PC-9 (cell line): Measurements from ENCODE around the gene CEP350. TPM values are rescaled to one million over a fixed set of nuclear protein-coding genes. Genes with fewer than 3 reads are reported as not detected.

ENCODE experiments used
- BruUV-seq: library from RNA; stranded (reverse); fragments of 400-500 nt; replicated peaks from 2 replicates; lab custom pipeline; 2021; lab: Mats Ljungman, UMichigan
- CTCF ChIA-PET: fragments of 300-600 bp; sonication (Branson Sonifier 250); formaldehyde crosslinking; loops from one replicate; lab custom pipeline; 2022; ENCODE audit warnings: antibody characterized with exemption; lab: Charles Lee
- POLR2A ChIA-PET: fragments of 300-600 bp; sonication (Branson Sonifier 250); formaldehyde crosslinking; loops from one replicate; lab custom pipeline; 2022; ENCODE audit warnings: antibody characterized with exemption; ENCODE audit not compliant: unreplicated experiment; lab: Charles Lee
- DNase-seq, 2 experiments: peaks; one replicate each; pipeline versions ENCODE4 v3.0.0 to v3.0.0-alpha.2; 2015 to 2022; ENCODE audit warnings: mixed read lengths in 1 of 2
- H2AFZ ChIP-seq: fragments of 200-600 bp; sonication (generic); 2 replicates; pipeline ENCODE4 v1.8.1; 2017; ENCODE audit warnings: antibody characterized with exemption
- H3F3A ChIP-seq: fragments of 200-600 bp; sonication (generic); 2 replicates; pipeline ENCODE4 v1.8.1; 2017; ENCODE audit warnings: antibody characterized with exemption, mild to moderate bottlenecking, low read depth; ENCODE audit not compliant: insufficient read depth
- H3K27ac ChIP-seq: fragments of 200-600 bp; sonication (generic); 2 replicates; pipeline ENCODE4 v1.6.1; 2016; ENCODE audit warnings: mixed run types
- H3K27me3 ChIP-seq: fragments of 200-600 bp; sonication (generic); 2 replicates; pipeline ENCODE4 v1.6.1; 2016; ENCODE audit warnings: low read depth, mixed run types; ENCODE audit not compliant: insufficient read depth
- H3K36me3 ChIP-seq: fragments of 200-600 bp; sonication (generic); 2 replicates; pipeline ENCODE4 v1.6.1; 2016; ENCODE audit warnings: low read depth, mixed run types
- H3K4me1 ChIP-seq: fragments of 200-600 bp; sonication (generic); replicated peaks from 2 replicates; pipeline ENCODE4 v1.6.1; 2016; ENCODE audit warnings: mixed run types; ENCODE audit not compliant: insufficient read depth
- H3K4me2 ChIP-seq: fragments of 200-600 bp; sonication (generic); 2 replicates; pipeline ENCODE4 v1.6.1; 2017; ENCODE audit warnings: mixed run types
- H3K4me3 ChIP-seq: fragments of 200-600 bp; sonication (generic); 2 replicates; pipeline ENCODE4 v1.6.1; 2016; ENCODE audit warnings: mixed run types
- H3K79me2 ChIP-seq: fragments of 200-600 bp; sonication (generic); 2 replicates; pipeline ENCODE4 v1.6.1; 2017; ENCODE audit warnings: low read depth, mixed run types
- H3K9me2 ChIP-seq: fragments of 200-600 bp; sonication (generic); 2 replicates; pipeline ENCODE4 v1.8.1; 2017; ENCODE audit warnings: mild to moderate bottlenecking; ENCODE audit not compliant: insufficient read depth
- H3K9me3 ChIP-seq: fragments of 200-600 bp; sonication (generic); 2 replicates; pipeline ENCODE4 v1.8.1; 2016; ENCODE audit warnings: low read depth; ENCODE audit not compliant: insufficient read depth
- H4K20me1 ChIP-seq: fragments of 200-600 bp; sonication (generic); 2 replicates; pipeline ENCODE4 v1.8.1; 2017; ENCODE audit not compliant: insufficient read depth
- EZH2 ChIP-seq: fragments of 200-600 bp; sonication (generic); IDR thresholded peaks from 2 replicates; pipeline ENCODE4 v1.8.0; 2017; ENCODE audit warnings: antibody characterized with exemption, low read depth
- intact Hi-C: fragments of 100-400 bp; cut with micrococcal nuclease; formaldehyde crosslinking; loops from one replicate; pipeline ENCODE4 v1.10.0; 2022; ENCODE audit not compliant: unreplicated experiment
- total RNA-seq: library from RNA; stranded (reverse); gene quantifications from 2 replicates; pipeline ENCODE4 v1.2.3, GENCODE V29; 2021
- TF ChIP-seq, protein P1 (sequence below): fragments of 200-600 bp; sonication (generic); conservative IDR thresholded peaks from 2 replicates; pipeline ENCODE4 v1.6.1; 2017; ENCODE audit warnings: mixed run types, antibody characterized with exemption, mild to moderate bottlenecking, moderate library complexity

CEP350 gene
- total RNA-seq, 1 experiment from 2014 or later, result 30.6 TPM

DNA sequence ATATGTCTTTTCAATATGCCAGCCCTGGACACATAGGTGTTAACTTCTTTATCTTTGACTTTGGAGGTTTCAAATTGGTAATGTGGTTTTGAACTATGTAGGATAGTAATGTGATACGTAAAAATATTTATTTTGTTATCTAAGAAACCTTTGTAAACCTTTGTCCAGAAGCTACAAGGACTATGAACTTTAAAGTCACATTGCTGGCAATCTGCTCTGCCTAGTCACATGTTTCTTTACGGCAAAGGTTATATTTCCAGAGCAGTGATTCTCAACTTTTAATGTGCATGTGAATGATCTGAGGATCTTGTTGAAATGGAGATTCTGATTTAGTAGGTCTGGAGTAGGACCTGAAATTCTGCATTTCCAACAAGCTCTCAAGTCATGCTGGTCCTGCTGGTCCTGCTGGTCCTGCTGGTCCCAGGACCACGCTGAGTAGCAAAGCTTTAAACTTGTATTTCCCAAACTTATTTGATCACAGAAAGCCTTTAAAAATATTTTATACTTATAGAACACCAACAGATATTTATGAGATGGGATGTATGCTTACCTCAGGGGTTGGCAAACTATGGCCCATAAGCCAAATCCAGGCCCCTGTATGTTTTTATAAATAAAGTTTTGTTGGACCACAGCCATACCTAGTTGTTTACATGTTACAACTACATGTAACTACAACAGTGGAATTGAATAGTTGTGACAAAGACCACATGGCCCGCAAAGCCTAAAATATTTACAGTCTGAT is 142.1 kb downstream of the CEP350 start:
- POLR2A ChIA-PET, result no interaction called here
- no peak for TF ChIP-seq EZH2
- TF ChIP-seq, protein P1, sequence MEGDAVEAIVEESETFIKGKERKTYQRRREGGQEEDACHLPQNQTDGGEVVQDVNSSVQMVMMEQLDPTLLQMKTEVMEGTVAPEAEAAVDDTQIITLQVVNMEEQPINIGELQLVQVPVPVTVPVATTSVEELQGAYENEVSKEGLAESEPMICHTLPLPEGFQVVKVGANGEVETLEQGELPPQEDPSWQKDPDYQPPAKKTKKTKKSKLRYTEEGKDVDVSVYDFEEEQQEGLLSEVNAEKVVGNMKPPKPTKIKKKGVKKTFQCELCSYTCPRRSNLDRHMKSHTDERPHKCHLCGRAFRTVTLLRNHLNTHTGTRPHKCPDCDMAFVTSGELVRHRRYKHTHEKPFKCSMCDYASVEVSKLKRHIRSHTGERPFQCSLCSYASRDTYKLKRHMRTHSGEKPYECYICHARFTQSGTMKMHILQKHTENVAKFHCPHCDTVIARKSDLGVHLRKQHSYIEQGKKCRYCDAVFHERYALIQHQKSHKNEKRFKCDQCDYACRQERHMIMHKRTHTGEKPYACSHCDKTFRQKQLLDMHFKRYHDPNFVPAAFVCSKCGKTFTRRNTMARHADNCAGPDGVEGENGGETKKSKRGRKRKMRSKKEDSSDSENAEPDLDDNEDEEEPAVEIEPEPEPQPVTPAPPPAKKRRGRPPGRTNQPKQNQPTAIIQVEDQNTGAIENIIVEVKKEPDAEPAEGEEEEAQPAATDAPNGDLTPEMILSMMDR, result no peak
- H3K4me2 ChIP-seq, result no peak overlapping the region
- peaks cover 49% of the 10 kb centered on the region for H3K36me3 ChIP-seq
- CTCF ChIA-PET, result interaction anchor here (0.6 kb wide), 1 partner anchor 80 kb away, joined by 9 read pairs; no protein-coding TSS in a partner anchor
- DNase-seq, result no peak
- no peak overlapping the region for H3K4me3 ChIP-seq
- H3F3A ChIP-seq, result peaks cover 33% of the 10 kb centered on the region
- H4K20me1 ChIP-seq, result no peaks in the 10 kb centered on the region
- no peaks in the 10 kb centered on the region for H3K9me2 ChIP-seq
- H3K79me2 ChIP-seq, result no peaks in the 10 kb centered on the region
- H3K27me3 ChIP-seq, result no peaks in the 10 kb centered on the region
- no peaks in the 10 kb centered on the region for H3K9me3 ChIP-seq
- BruUV-seq, result no TSS peak
- peak overlapping the region; percentile 87 for H3K27ac ChIP-seq
- peaks cover 25% of the 10 kb centered on the region for H3K4me1 ChIP-seq
- H2AFZ ChIP-seq, result no peak overlapping the region
- intact Hi-C loops, result loop anchor here (1.0 to 5.0 kb wide), 2 partner anchors 56 to 74 kb away; partner anchors contain the start of gene QSOX1

DNA sequence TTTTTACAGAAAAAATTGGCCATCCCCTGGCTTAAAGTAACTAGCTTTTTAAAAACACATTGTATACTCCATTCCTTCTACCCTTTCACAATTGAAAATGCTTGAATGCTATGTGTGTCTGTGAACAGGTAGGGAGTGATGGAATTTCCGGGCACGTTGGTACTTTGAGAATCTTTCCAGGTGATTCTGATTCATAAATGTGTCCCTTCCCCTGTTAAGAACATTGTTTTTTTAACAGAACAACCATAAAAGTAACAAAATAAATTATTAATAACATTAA is 142.7 kb downstream of the CEP350 start:
- no peak for TF ChIP-seq EZH2
- TF ChIP-seq, protein P1, result no peak
- ChIA-PET POLR2A (no interaction called here), CTCF (no interaction called here)
- H2AFZ ChIP-seq, result no peak overlapping the region
- H3K9me2 ChIP-seq, result no peaks in the 10 kb centered on the region
- intact Hi-C loops, result loop anchor here (5.0 kb wide), 1 partner anchor 55 kb away; the partner anchor contains the start of gene QSOX1
- no peaks in the 10 kb centered on the region for H4K20me1 ChIP-seq
- no peak for DNase-seq
- H3K36me3 ChIP-seq, result peaks cover 47% of the 10 kb centered on the region
- H3F3A ChIP-seq, result peaks cover 29% of the 10 kb centered on the region
- H3K4me3 ChIP-seq, result no peak overlapping the region
- peaks cover 25% of the 10 kb centered on the region for H3K4me1 ChIP-seq
- BruUV-seq, result no TSS peak
- no peaks in the 10 kb centered on the region for H3K79me2 ChIP-seq
- H3K9me3 ChIP-seq, result no peaks in the 10 kb centered on the region
- H3K27me3 ChIP-seq, result no peaks in the 10 kb centered on the region
- H3K27ac ChIP-seq, result peak overlapping the region; percentile 87
- no peak overlapping the region for H3K4me2 ChIP-seq

DNA sequence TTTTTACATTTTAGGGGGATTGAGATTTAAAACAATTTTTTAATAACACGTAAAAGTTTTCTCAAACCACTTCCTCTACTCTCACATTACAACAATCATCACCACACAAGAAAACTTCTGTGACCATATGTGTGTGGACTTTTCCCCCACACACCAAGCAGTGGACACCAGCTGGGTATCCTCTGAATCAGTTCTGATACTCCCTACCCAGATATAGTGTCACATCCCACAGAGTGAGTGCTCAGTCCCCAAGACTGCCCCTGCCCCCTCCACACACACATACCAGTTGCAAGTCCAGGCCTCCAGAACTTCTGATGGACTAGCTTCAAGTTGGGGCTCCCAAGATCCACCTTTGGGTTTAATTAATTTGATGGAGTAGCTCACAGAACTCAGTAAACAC is 146.8 kb downstream of the CEP350 start:
- ChIA-PET CTCF (no interaction called here), POLR2A (interaction anchor here (0.6 to 0.7 kb wide), 2 partner anchors 79 to 1041 kb away, joined by 8 to 9 read pairs; no protein-coding TSS in a partner anchor)
- Histone ChIP-seq H3K79me2 (no peaks in the 10 kb centered on the region), H2AFZ (no peak overlapping the region), H3K9me2 (no peaks in the 10 kb centered on the region), H3K36me3 (peaks cover 12% of the 10 kb centered on the region; the same call in 1 of the 2 replicates), H3K4me1 (peaks cover 25% of the 10 kb centered on the region), H3K4me2 (no peak overlapping the region), H3K27me3 (no peaks in the 10 kb centered on the region), H3K9me3 (no peaks in the 10 kb centered on the region), H3K4me3 (no peak overlapping the region), H4K20me1 (no peaks in the 10 kb centered on the region), H3F3A (peaks cover 29% of the 10 kb centered on the region), H3K27ac (no peak overlapping the region)
- intact Hi-C loops, result no loop called here
- BruUV-seq, result no TSS peak
- no peak for DNase-seq
- TF ChIP-seq EZH2, result no peak
- TF ChIP-seq, protein P1, result no peak
